H1 (cell line): ENCODE results near the gene HMGB1. TPM values are rescaled to one million over a fixed set of nuclear protein-coding genes. Genes with fewer than 3 reads are reported as not detected.

Source experiments
- CHD2 ChIP-seq: IDR thresholded peaks from 2 replicates; pipeline ENCODE4 v1.6.1; 2012; ENCODE audit warnings: low read length, improper control_type of control experiment
- CHD7 ChIP-seq: fragments of 300-600 bp; sonication (generic); IDR thresholded peaks from 2 replicates; pipeline ENCODE4 v1.7.1; 2012; ENCODE audit warnings: low read length, moderate library complexity, mild to moderate bottlenecking, inconsistent platforms; ENCODE audit not compliant: insufficient replicate concordance
- CTCF ChIP-seq, 3 experiments: IDR thresholded peaks; 1 replicate in 2 of 3; 2 replicates in 1 of 3; pipeline versions ENCODE4 v1.5.1 to v1.6.1; 2011; ENCODE audit warnings: low read length in 3 of 3, mild to moderate bottlenecking in 3 of 3, inconsistent platforms in 2 of 3, low read depth in 1 of 3, moderate library complexity in 1 of 3; ENCODE audit not compliant: insufficient read depth in 1 of 3; ENCODE audit errors: control extremely low read depth in 1 of 3
- EP300 ChIP-seq, 2 experiments: IDR thresholded peaks; 1 replicate in 1 of 2; 2 replicates in 1 of 2; pipeline ENCODE4 v1.6.1; 2011 to 2012; ENCODE audit warnings: low read depth in 2 of 2, low read length in 2 of 2, mild to moderate bottlenecking in 2 of 2, borderline replicate concordance in 1 of 2, inconsistent platforms in 1 of 2, moderate library complexity in 1 of 2
- EZH2 ChIP-seq: fragments of 200-600 bp; sonication (generic); IDR thresholded peaks from 2 replicates; pipeline ENCODE4 v1.7.1; 2012; ENCODE audit warnings: low read depth, mild to moderate bottlenecking, moderate library complexity, low read length, inconsistent platforms; ENCODE audit not compliant: severe bottlenecking
- GABPA ChIP-seq: IDR thresholded peaks from 2 replicates; pipeline ENCODE4 v1.6.1; 2011; ENCODE audit warnings: mild to moderate bottlenecking, low read length, moderate library complexity, borderline replicate concordance; ENCODE audit not compliant: insufficient read depth
- TAF1 ChIP-seq: IDR thresholded peaks from 2 replicates; pipeline ENCODE4 v1.6.1; 2011; ENCODE audit warnings: mild to moderate bottlenecking, low read depth, low read length
- polyA plus RNA-seq, 7 experiments: library from polyadenylated mRNA; depleted of rRNA in 3 of 7; stranded (reverse) in 5 of 7; unstranded in 2 of 7; fragments of >200 nt in 5 of 7; fragments of 200-250 nt in 2 of 7; gene quantifications; 1 replicate in 5 of 7; 2 replicates in 1 of 7; 4 replicates in 1 of 7; pipeline versions ENCODE4 v1.2.1 to v1.2.3, GENCODE V29; 2011 to 2013; ENCODE audit warnings: missing spikeins in 2 of 7, mixed read lengths in 2 of 7
- total RNA-seq: library from RNA; stranded (reverse); fragmentation: NEBNext Ultra II Directional; extraction: Animal tissue kit (Norgen Biotek cat#: 25700); gene quantifications from 2 replicates; pipeline ENCODE4 v1.2.1, GENCODE V29; 2021

The HMGB1 gene
- total and polyA plus RNA-seq, 2 of the 8 experiments (the other 6 are each of a cell fraction or from before 2014, with no cell fraction given): 123 to 776 TPM

GRCh38 chr13:30440910-30441703 lies 24.6 kb downstream of the HMGB1 start (continued):
- TF ChIP-seq EP300 (IDR thresholded peaks at IDR 0.05; ENCODE audit: borderline replicate concordance in 1 of 2, low read depth in 2 of 2, low read length in 2 of 2) (no peak), CTCF (IDR thresholded peaks at IDR 0.05; ENCODE audit: control extremely low read depth in 1 of 3, insufficient read depth in 1 of 3, low read depth in 1 of 3, low read length in 3 of 3) (no peak), GABPA (no peak), CHD7 (no peak), EZH2 (no peak), TAF1 (no peak), CHD2 (no peak)
